GM12892 (cell line): ENCODE measurements around the gene BFSP2.

Experiments
- POLR2A ChIP-seq: IDR thresholded peaks from 2 replicates; pipeline ENCODE4 v1.6.1; 2011; ENCODE audit warnings: low read depth, low read length, control low read depth
- POLR2AphosphoS5 ChIP-seq: IDR thresholded peaks from 2 replicates; pipeline ENCODE4 v1.6.1; 2011; ENCODE audit warnings: low read depth, low read length, control low read depth
- TAF1 ChIP-seq: IDR thresholded peaks from 2 replicates; pipeline ENCODE4 v1.6.1; 2011; ENCODE audit warnings: low read depth, mild to moderate bottlenecking, control low read depth, low read length, borderline replicate concordance

DNA sequence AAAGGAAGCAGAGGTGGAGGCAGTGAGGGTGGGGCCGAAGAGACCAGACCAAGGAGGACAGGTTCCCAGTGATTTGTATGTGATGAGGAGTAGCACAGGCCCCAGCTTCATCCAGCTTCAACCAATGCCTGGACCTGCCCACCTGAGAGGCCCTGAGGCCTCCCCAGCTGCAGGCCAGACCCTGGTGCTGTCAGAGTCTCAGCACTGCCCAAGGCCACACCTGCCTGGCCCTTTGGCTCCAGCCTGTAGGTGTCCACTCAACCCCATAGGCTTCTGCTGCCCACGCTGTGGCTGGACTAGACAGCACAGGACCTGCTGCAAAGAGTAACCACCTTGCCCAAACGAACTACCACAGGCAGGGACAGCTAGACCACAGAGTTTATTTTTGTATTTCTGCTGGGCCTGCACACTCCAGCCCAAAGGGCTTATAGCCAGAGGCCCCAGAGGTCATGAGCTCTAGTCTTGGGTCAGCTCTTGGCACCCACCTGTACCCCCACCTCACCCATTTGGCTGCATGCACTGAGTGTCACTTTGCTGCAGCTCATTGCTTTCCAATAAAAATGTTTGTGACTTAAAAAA, 91.7 kb downstream of the BFSP2 start:
- no peak for TF ChIP-seq POLR2A
- no peak for TF ChIP-seq POLR2AphosphoS5
- TF ChIP-seq TAF1 = no peak
